Activated CD4-positive, alpha-beta T cell treated with anti-CD3 and anti-CD28 coated beads for 4 hours (primary cell): ENCODE results near the gene ARL4A.
"Not testable (repeated sequence)": the region's sequence is repeated elsewhere in the genome, so short reads cannot be mapped to it uniquely, and the experiment has no call there.

Experiments
- DNase-seq, 2 donors: peaks; one replicate each; pipeline ENCODE4 v3.0.0-alpha.2; 2020

Gene ARL4A

GRCh38 chr7:12686891-12687717, at the start of gene ARL4A:
ARL4A (plus strand) TSS chr7:12687633; CDS start chr7:12688255, 622 bp downstream.
- peak; percentile 89 for DNase-seq

GRCh38 chr7:12637819-12638592, 49.4 kb upstream of the ARL4A start:
- no peak for DNase-seq

GRCh38 chr7:12638851-12639456, 48.5 kb upstream of the ARL4A start:
- no peak for DNase-seq

GRCh38 chr7:12640299-12641096, 46.9 kb upstream of the ARL4A start:
- no peak for DNase-seq

GRCh38 chr7:12641196-12641595, 46.2 kb upstream of the ARL4A start:
- no peak for DNase-seq

- no peak for DNase-seq
These were observed 44.9 kb upstream of the ARL4A start for GRCh38 chr7:12642508-12642907.

GRCh38 chr7:12643001-12643643, 44.3 kb upstream of the ARL4A start:
- no peak for DNase-seq

GRCh38 chr7:12643644-12644043, 43.8 kb upstream of the ARL4A start:
- DNase-seq, result no peak

GRCh38 chr7:12645212-12645611, 42.2 kb upstream of the ARL4A start:
- DNase-seq, result not testable (repeated sequence)

- no peak for DNase-seq
These were observed 41.3 kb upstream of the ARL4A start for GRCh38 chr7:12646139-12646538.

GRCh38 chr7:12647364-12648219, 39.8 kb upstream of the ARL4A start:
- DNase-seq, result no peak

GRCh38 chr7:12648704-12649261, 38.6 kb upstream of the ARL4A start:
- no peak for DNase-seq

- DNase-seq, result no peak
These were observed 38.1 kb upstream of the ARL4A start for GRCh38 chr7:12649348-12649747.

GRCh38 chr7:12650080-12650479, 37.4 kb upstream of the ARL4A start:
- no peak for DNase-seq

GRCh38 chr7:12653110-12653509, 34.3 kb upstream of the ARL4A start:
- no peak for DNase-seq

- DNase-seq, result no peak
These were observed 33.9 kb upstream of the ARL4A start for GRCh38 chr7:12653518-12653917.

- no peak for DNase-seq
These were observed 32.3 kb upstream of the ARL4A start for GRCh38 chr7:12655161-12655560.

GRCh38 chr7:12660423-12660822, 27.0 kb upstream of the ARL4A start:
- DNase-seq, result not testable (repeated sequence)

GRCh38 chr7:12660986-12661385, 26.4 kb upstream of the ARL4A start:
- not testable (repeated sequence) for DNase-seq

- DNase-seq, result no peak
These were observed 25.9 kb upstream of the ARL4A start for GRCh38 chr7:12661581-12661980.
